Panc1 (cell line): Measurements from ENCODE around the gene TIMP1. TPM values are rescaled to one million over a fixed set of nuclear protein-coding genes. Genes with fewer than 3 reads are reported as not detected.

Experiments used
- ATAC-seq: fragments of 200-7000 bp; cut with Tn5 transposase; 2 replicates; pipeline ENCODE4 v1.9.1; 2020; ENCODE audit warnings: mild to moderate bottlenecking, moderate library complexity
- BruUV-seq: library from RNA; stranded (reverse); fragments of 400-500 nt; replicated peaks from 2 replicates; lab custom pipeline; 2021; lab: Mats Ljungman, UMichigan
- CTCF ChIA-PET: fragments of 300-600 bp; sonication (Branson Sonifier 250); formaldehyde crosslinking; loops from one replicate; lab custom pipeline; 2022; ENCODE audit warnings: antibody characterized with exemption; lab: Charles Lee
- POLR2A ChIA-PET: fragments of 300-600 bp; sonication (Branson Sonifier 250); formaldehyde crosslinking; loops from one replicate; lab custom pipeline; 2022; ENCODE audit warnings: antibody characterized with exemption; lab: Charles Lee
- DNase-seq: peaks from one replicate; pipeline ENCODE4 v3.0.0-alpha.2; 2010; ENCODE audit warnings: low read depth, low spot score
- H3K27ac ChIP-seq: 2 replicates; pipeline ENCODE4 v1.5.1; 2011; ENCODE audit warnings: mild to moderate bottlenecking, low read length, inconsistent platforms
- H3K27me3 ChIP-seq: fragments of 200-500 bp; sonication (Bioruptor generic); 2 replicates; pipeline ENCODE4 v1.6.0; 2014; ENCODE audit warnings: low read length, inconsistent platforms; ENCODE audit not compliant: control insufficient read depth, insufficient read depth
- H3K36me3 ChIP-seq: fragments of 200-500 bp; sonication (Bioruptor generic); 2 replicates; pipeline ENCODE4 v1.5.1; 2014; ENCODE audit warnings: inconsistent platforms, mild to moderate bottlenecking, low read length, moderate library complexity; ENCODE audit not compliant: control insufficient read depth, insufficient read depth
- H3K4me1 ChIP-seq: 2 replicates; pipeline ENCODE4 v1.5.1; 2011; ENCODE audit warnings: inconsistent platforms, mild to moderate bottlenecking, low read length, moderate library complexity; ENCODE audit not compliant: control insufficient read depth, insufficient read depth
- H3K4me3 ChIP-seq, 2 experiments: 2 replicates each; pipeline ENCODE4 v1.5.1; 2011 to 2012; ENCODE audit warnings: low read depth in 2 of 2, low read length in 2 of 2, mild to moderate bottlenecking in 2 of 2, inconsistent platforms in 1 of 2, moderate library complexity in 1 of 2
- H3K9me3 ChIP-seq: fragments of 200-500 bp; sonication (Bioruptor generic); 2 replicates; pipeline ENCODE4 v1.5.1; 2014; ENCODE audit warnings: low read depth, mild to moderate bottlenecking, inconsistent platforms, low read length, moderate library complexity; ENCODE audit not compliant: control insufficient read depth, insufficient read depth
- CTCF ChIP-seq: fragments of 450-650 bp; IDR thresholded peaks from 2 replicates; pipeline ENCODE4 v1.5.1; 2017; ENCODE audit warnings: mild to moderate bottlenecking
- POLR2AphosphoS5 ChIP-seq: IDR thresholded peaks from 2 replicates; pipeline ENCODE4 v1.6.1; 2012; ENCODE audit warnings: mild to moderate bottlenecking, low read depth, low read length, moderate library complexity
- REST ChIP-seq, 2 experiments: IDR thresholded peaks; 2 replicates each; pipeline ENCODE4 v1.6.1; 2011 to 2012; ENCODE audit warnings: low read depth in 2 of 2, control low read depth in 1 of 2, low read length in 1 of 2, mild to moderate bottlenecking in 1 of 2, moderate library complexity in 1 of 2; ENCODE audit not compliant: insufficient read depth in 1 of 2
- SIN3A ChIP-seq: IDR thresholded peaks from 2 replicates; pipeline ENCODE4 v1.6.1; 2012; ENCODE audit warnings: low read depth, mild to moderate bottlenecking, low read length, moderate library complexity, borderline replicate concordance; ENCODE audit not compliant: insufficient read depth
- TCF7L2 ChIP-seq: IDR thresholded peaks from 2 replicates; pipeline ENCODE4 v1.6.1; 2011; ENCODE audit warnings: mild to moderate bottlenecking, low read depth, low read length, inconsistent platforms
- in situ Hi-C: cut with HindIII; loops from 2 replicates; pipeline ENCODE4 v1.10.0; 2016; ENCODE audit warnings: low sequenced_read_pairs, low pct_unique_long_range_greater_than_20kb
- intact Hi-C: fragments of 100-400 bp; cut with micrococcal nuclease; formaldehyde crosslinking; loops from one replicate; pipeline ENCODE4 v1.10.0; 2022; ENCODE audit not compliant: unreplicated experiment
- total RNA-seq: library from RNA; stranded (reverse); gene quantifications from one replicate; pipeline ENCODE4 v1.2.1, GENCODE V29; 2021; ENCODE audit not compliant: unreplicated experiment

The TIMP1 gene
- total RNA-seq, 1 experiment from 2014 or later, result 131 TPM

- H3K27ac ChIP-seq, result no peak overlapping the region
- in situ Hi-C loops (no loop called here), intact Hi-C loops (no loop called here)
- no peaks in the 10 kb centered on the region; the same call in 1 of the 2 replicates for H3K4me1 ChIP-seq
- H3K9me3 ChIP-seq, result no peaks in the 10 kb centered on the region
- TF ChIP-seq CTCF (no peak), POLR2AphosphoS5 (no peak), REST (IDR thresholded peaks at IDR 0.05; ENCODE audit: insufficient read depth in 1 of 2, low read depth in 2 of 2, low read length in 1 of 2) (no peak), TCF7L2 (no peak), SIN3A (no peak)
- no TSS peak for BruUV-seq
- no peak for DNase-seq
- H3K27me3 ChIP-seq, result no peaks in the 10 kb centered on the region
- no peaks in the 10 kb centered on the region for H3K36me3 ChIP-seq
- ChIA-PET CTCF (no interaction called here), POLR2A (no interaction called here)
- H3K4me3 ChIP-seq, result no peak overlapping the region
- ATAC-seq, result no peak
These were observed 4.3 kb upstream of the TIMP1 start for GRCh38 chrX:47577901-47578300.

GRCh38 chrX:47578692-47579091 lies 3.5 kb upstream of the TIMP1 start:
- no peak for DNase-seq
- no TSS peak for BruUV-seq
- Histone ChIP-seq H3K4me3 (no peak overlapping the region), H3K27ac (no peak overlapping the region), H3K27me3 (no peaks in the 10 kb centered on the region), H3K36me3 (no peaks in the 10 kb centered on the region), H3K4me1 (no peaks in the 10 kb centered on the region; the same call in 1 of the 2 replicates), H3K9me3 (no peaks in the 10 kb centered on the region)
- TF ChIP-seq SIN3A, result no peak
- no peak for TF ChIP-seq POLR2AphosphoS5
- no peak for TF ChIP-seq TCF7L2
- no peak for TF ChIP-seq REST (IDR thresholded peaks at IDR 0.05; ENCODE audit: insufficient read depth in 1 of 2, low read depth in 2 of 2, low read length in 1 of 2)
- TF ChIP-seq CTCF, result no peak
- intact Hi-C loops, result no loop called here
- ATAC-seq, result no peak
- POLR2A ChIA-PET, result no interaction called here
- CTCF ChIA-PET, result no interaction called here
- in situ Hi-C loops, result no loop called here
